HFFc6 (cell line): ENCODE data around the gene GRHPR. TPM values are rescaled to one million over a fixed set of nuclear protein-coding genes. Genes with fewer than 3 reads are reported as not detected.
A peak's percentile ranks its signal among the peaks of the same experiment; 100 is the strongest.
"Not testable (repeated sequence)": the region's sequence is repeated elsewhere in the genome, so short reads cannot be mapped to it uniquely, and the experiment has no call there.

Experiments used
- DNase-seq: peaks from one replicate; pipeline ENCODE4 v3.0.0-alpha.2; 2018
- H3K27ac Mint-ChIP-seq: 2 replicates; pipeline ENCODE4 v1.8.0; 2020; ENCODE audit warnings: mild to moderate bottlenecking, mixed read lengths
- H3K27me3 Mint-ChIP-seq: 2 replicates; pipeline ENCODE4 v1.8.0; 2021; ENCODE audit warnings: mild to moderate bottlenecking, moderate library complexity, mixed read lengths; ENCODE audit not compliant: insufficient read depth
- H3K36me3 Mint-ChIP-seq: 2 replicates; pipeline ENCODE4 v1.8.0; 2021; ENCODE audit warnings: low read depth, mixed read lengths
- H3K4me1 Mint-ChIP-seq: 2 replicates; pipeline ENCODE4 v1.8.0; 2020; ENCODE audit warnings: low read depth, mixed read lengths
- H3K4me3 Mint-ChIP-seq: 2 replicates; pipeline ENCODE4 v1.8.0; 2020; ENCODE audit warnings: mild to moderate bottlenecking, moderate library complexity, mixed read lengths
- H3K9me3 Mint-ChIP-seq: 2 replicates; pipeline ENCODE4 v1.8.0; 2020; ENCODE audit warnings: mild to moderate bottlenecking, mixed read lengths
- total RNA-seq, 6 experiments: library from RNA; stranded (reverse); fragmentation: NEBNext Ultra II Directional; extraction: Animal tissue kit (Norgen Biotek cat#: 25700); gene quantifications; 2 replicates in 1 of 6; 3 replicates in 5 of 6; pipeline ENCODE4 v1.2.3, GENCODE V29; 2021
- TF ChIP-seq, protein P1 (sequence below): fragments of 200-600 bp; sonication (generic); IDR thresholded peaks from 2 replicates; pipeline ENCODE4 v1.5.0; 2021; ENCODE audit warnings: antibody characterized with exemption, mild to moderate bottlenecking

The GRHPR gene
- total RNA-seq, 6 experiments from 2014 or later: 106 to 116 (median 111) TPM

DNA sequence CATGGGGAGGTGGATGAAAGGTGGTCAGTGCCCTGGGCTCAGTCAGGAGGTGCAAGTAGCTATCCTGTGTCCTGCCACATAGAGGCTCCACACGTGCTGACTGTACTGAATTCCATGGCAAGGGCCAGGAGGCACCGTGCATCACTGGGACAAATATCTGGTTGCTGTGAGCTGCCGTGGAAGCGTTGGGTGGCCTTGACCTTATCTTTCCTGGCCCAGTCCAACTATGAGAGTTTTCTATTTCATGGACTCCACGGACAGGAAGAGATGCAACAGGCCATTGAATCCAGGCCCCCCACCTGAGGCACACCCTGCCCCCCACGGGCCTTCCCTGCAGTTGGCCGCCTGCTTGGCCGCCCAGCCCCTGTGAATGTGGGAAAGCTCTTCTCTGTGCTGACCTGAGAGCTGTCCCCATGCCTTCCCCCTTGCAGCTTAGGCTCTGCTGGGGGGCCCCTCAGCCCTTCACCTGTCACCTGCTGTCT lies 1.7 kb downstream of the GRHPR start:
- peaks cover 7% of the 10 kb centered on the region; the same call in 1 of the 2 replicates for H3K36me3 Mint-ChIP-seq
- no peaks in the 10 kb centered on the region for H3K9me3 Mint-ChIP-seq
- no peak for DNase-seq
- TF ChIP-seq, protein P1, sequence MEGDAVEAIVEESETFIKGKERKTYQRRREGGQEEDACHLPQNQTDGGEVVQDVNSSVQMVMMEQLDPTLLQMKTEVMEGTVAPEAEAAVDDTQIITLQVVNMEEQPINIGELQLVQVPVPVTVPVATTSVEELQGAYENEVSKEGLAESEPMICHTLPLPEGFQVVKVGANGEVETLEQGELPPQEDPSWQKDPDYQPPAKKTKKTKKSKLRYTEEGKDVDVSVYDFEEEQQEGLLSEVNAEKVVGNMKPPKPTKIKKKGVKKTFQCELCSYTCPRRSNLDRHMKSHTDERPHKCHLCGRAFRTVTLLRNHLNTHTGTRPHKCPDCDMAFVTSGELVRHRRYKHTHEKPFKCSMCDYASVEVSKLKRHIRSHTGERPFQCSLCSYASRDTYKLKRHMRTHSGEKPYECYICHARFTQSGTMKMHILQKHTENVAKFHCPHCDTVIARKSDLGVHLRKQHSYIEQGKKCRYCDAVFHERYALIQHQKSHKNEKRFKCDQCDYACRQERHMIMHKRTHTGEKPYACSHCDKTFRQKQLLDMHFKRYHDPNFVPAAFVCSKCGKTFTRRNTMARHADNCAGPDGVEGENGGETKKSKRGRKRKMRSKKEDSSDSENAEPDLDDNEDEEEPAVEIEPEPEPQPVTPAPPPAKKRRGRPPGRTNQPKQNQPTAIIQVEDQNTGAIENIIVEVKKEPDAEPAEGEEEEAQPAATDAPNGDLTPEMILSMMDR: no peak
- peak overlapping the region; percentile 92 for H3K4me3 Mint-ChIP-seq
- H3K27ac Mint-ChIP-seq: no peak overlapping the region
- H3K27me3 Mint-ChIP-seq: no peaks in the 10 kb centered on the region
- H3K4me1 Mint-ChIP-seq: peaks cover 16% of the 10 kb centered on the region

DNA sequence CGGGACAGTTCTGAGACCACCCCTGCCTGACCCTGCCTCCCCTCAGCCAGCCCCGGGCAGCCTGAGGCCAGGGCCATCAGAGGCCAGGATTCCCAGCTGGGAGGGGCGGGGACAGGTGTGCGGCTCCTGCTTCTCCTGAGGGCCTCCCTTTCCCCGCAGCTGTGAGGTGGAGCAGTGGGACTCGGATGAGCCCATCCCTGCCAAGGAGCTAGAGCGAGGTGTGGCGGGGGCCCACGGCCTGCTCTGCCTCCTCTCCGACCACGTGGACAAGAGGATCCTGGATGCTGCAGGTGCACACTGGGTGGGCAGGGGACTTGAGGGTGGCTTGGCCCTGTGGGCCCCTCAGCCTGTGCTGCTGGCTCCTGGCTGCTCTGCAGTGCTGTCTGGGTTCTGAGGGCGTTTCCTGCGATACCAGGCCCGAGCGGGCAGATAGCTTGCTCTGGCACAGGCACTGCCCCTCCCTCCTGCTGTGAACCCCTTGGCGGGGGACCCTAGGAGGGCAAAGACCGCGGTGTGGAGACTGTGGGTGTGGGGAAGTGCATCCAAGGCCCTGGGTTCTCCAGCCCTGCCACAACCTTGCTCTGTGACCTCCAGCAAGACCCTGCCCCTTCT lies 2.3 kb downstream of the GRHPR start:
- peaks cover 7% of the 10 kb centered on the region; the same call in 1 of the 2 replicates for H3K36me3 Mint-ChIP-seq
- H3K27me3 Mint-ChIP-seq: no peaks in the 10 kb centered on the region
- H3K27ac Mint-ChIP-seq: no peak overlapping the region
- peaks cover 16% of the 10 kb centered on the region for H3K4me1 Mint-ChIP-seq
- DNase-seq: no peak
- no peaks in the 10 kb centered on the region for H3K9me3 Mint-ChIP-seq
- TF ChIP-seq, protein P1: no peak
- H3K4me3 Mint-ChIP-seq: no peak overlapping the region

DNA sequence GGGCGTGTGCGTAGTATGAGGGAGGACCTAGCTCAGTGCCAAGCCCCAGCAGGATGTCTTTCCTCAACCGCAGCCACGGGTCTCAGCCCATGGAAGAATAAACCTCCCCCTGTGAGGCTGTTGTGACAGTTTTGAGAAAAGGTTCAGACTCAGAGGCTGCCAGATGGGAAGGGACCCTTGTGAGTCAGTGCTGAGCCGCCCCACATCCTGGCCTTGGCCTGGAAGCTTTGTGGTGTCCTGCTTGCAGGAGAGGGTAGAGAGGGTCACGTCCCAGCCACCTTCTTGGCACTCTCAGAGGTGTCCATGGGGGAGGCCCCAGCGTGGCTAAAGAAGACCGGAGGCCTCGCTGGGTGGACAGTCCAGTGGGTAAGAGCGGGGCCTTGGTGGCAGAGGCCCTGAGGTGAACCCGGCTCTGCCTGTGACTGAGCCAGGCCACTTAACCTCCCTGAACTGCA lies 2.8 kb downstream of the GRHPR start:
- Mint-ChIP-seq H3K4me1 (peaks cover 16% of the 10 kb centered on the region), H3K9me3 (no peaks in the 10 kb centered on the region), H3K4me3 (no peak overlapping the region), H3K27me3 (no peaks in the 10 kb centered on the region), H3K27ac (no peak overlapping the region), H3K36me3 (peaks cover 7% of the 10 kb centered on the region; the same call in 1 of the 2 replicates)
- no peak for DNase-seq
- TF ChIP-seq, protein P1: no peak

DNA sequence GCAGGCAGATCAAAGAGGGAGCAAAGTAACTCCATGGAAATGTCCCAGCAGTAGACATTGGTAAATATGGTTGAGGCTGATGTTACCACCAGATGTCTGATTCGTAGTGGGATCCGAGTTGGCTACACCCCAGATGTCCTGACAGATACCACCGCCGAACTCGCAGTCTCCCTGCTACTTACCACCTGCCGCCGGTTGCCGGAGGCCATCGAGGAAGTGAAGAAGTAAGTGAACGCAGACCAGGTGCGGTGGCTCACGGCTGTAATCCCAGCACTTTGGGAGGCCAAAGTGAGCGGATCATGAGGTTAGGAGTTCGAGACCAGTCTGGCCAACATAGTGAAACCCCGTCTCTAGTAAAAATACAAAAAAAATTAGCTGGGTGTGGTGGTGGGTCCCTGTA lies 3.9 kb downstream of the GRHPR start:
- DNase-seq, H3K27me3 Mint-ChIP-seq, H3K27ac Mint-ChIP-seq, H3K36me3 Mint-ChIP-seq, H3K4me3 Mint-ChIP-seq, H3K9me3 Mint-ChIP-seq: not testable (repeated sequence)
- peaks cover 16% of the 10 kb centered on the region for H3K4me1 Mint-ChIP-seq

DNA sequence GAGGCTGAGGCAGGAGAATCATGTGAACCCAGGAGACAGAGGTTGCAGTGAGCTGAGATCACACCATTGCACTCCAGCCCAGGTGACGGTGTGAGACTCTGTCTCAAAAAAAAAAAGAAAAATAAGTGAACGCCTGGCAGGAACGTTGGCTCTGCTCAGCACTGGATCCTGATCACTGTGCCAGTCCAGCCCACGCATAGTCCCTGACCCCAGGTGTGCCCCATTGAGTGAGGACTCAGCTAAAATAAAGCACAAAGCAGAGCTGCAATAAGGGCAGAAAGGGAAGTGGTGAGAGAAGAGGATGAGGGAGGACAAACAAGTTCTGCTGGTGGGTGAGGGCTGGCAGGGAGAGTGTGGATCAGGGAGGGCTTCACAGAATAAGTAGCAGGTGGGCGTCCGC lies 4.3 kb downstream of the GRHPR start:
- TF ChIP-seq, protein P1: no peak
- Mint-ChIP-seq H3K36me3 (peaks cover 8% of the 10 kb centered on the region; the same call in 1 of the 2 replicates), H3K27me3 (no peaks in the 10 kb centered on the region), H3K27ac (no peak overlapping the region), H3K4me1 (peaks cover 14% of the 10 kb centered on the region), H3K4me3 (no peak overlapping the region), H3K9me3 (no peaks in the 10 kb centered on the region)
- no peak for DNase-seq

DNA sequence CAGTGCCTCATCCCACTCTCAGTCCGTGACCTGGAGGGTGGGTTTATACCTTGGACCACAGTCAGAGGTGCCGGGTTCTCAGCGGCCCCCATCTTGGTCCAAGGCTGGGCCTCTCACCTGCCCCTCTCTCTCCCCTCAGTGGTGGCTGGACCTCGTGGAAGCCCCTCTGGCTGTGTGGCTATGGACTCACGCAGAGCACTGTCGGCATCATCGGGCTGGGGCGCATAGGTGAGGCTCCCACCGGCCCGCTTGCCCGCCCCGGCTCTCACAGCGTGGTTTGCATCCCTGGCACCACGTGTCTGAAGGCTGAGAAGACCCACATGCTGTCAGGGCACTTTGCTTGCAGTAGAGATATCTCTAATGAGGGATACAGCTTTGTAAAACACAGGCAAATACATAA lies 5.8 kb downstream of the GRHPR start:
- Mint-ChIP-seq H3K4me3 (no peak overlapping the region), H3K27me3 (no peaks in the 10 kb centered on the region; the same call in 1 of the 2 replicates), H3K4me1 (peaks cover 13% of the 10 kb centered on the region), H3K36me3 (peaks cover 12% of the 10 kb centered on the region; the same call in 1 of the 2 replicates), H3K9me3 (no peaks in the 10 kb centered on the region), H3K27ac (no peak overlapping the region)
- DNase-seq: no peak
- TF ChIP-seq, protein P1: no peak
